ENCODE results near the gene NMT1.

- TF ChIP-seq, protein P1, sequence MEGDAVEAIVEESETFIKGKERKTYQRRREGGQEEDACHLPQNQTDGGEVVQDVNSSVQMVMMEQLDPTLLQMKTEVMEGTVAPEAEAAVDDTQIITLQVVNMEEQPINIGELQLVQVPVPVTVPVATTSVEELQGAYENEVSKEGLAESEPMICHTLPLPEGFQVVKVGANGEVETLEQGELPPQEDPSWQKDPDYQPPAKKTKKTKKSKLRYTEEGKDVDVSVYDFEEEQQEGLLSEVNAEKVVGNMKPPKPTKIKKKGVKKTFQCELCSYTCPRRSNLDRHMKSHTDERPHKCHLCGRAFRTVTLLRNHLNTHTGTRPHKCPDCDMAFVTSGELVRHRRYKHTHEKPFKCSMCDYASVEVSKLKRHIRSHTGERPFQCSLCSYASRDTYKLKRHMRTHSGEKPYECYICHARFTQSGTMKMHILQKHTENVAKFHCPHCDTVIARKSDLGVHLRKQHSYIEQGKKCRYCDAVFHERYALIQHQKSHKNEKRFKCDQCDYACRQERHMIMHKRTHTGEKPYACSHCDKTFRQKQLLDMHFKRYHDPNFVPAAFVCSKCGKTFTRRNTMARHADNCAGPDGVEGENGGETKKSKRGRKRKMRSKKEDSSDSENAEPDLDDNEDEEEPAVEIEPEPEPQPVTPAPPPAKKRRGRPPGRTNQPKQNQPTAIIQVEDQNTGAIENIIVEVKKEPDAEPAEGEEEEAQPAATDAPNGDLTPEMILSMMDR (tag by site-specific recombination; IDR thresholded peaks at IDR 0.05), result no peak
- TF ChIP-seq KLF1 (tag by site-specific recombination; IDR thresholded peaks at IDR 0.05), result no peak
- no peak for TF ChIP-seq MZF1 (tag by site-specific recombination; IDR thresholded peaks at IDR 0.05; ENCODE audit: borderline replicate concordance)
- TF ChIP-seq TCF7L2 (IDR thresholded peaks at IDR 0.05; ENCODE audit: borderline replicate concordance, low read depth, low read length), result no peak
- TF ChIP-seq ZNF112 (tag by site-specific recombination; IDR thresholded peaks at IDR 0.05), result no peak
- TF ChIP-seq, protein P2, sequence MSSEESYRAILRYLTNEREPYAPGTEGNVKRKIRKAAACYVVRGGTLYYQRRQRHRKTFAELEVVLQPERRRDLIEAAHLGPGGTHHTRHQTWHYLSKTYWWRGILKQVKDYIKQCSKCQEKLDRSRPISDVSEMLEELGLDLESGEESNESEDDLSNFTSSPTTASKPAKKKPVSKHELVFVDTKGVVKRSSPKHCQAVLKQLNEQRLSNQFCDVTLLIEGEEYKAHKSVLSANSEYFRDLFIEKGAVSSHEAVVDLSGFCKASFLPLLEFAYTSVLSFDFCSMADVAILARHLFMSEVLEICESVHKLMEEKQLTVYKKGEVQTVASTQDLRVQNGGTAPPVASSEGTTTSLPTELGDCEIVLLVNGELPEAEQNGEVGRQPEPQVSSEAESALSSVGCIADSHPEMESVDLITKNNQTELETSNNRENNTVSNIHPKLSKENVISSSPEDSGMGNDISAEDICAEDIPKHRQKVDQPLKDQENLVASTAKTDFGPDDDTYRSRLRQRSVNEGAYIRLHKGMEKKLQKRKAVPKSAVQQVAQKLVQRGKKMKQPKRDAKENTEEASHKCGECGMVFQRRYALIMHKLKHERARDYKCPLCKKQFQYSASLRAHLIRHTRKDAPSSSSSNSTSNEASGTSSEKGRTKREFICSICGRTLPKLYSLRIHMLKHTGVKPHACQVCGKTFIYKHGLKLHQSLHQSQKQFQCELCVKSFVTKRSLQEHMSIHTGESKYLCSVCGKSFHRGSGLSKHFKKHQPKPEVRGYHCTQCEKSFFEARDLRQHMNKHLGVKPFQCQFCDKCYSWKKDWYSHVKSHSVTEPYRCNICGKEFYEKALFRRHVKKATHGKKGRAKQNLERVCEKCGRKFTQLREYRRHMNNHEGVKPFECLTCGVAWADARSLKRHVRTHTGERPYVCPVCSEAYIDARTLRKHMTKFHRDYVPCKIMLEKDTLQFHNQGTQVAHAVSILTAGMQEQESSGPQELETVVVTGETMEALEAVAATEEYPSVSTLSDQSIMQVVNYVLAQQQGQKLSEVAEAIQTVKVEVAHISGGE (tag by site-specific recombination; conservative IDR thresholded peaks at IDR 0.05; ENCODE audit: low read depth), result no peak
Measured at GRCh38 chr17:45091778-45092425, 30.8 kb downstream of the NMT1 start.

All from HEK293 (cell line).